ENCODE results near the gene MYO1A.

Gene MYO1A

GRCh38 chr12:56995930-56996496 is 53.9 kb downstream of the MYO1A start:
- Histone ChIP-seq H3K9me3 (no peaks in the 10 kb centered on the region), H3K27me3 (no peaks in the 10 kb centered on the region), H3K36me3 (peaks cover 0 to 67% (median 17%) of the 10 kb centered on the region in 3 donors), H3K27ac (no peak overlapping the region), H3K4me1 (peaks cover 0 to under 1% (median 0%) of the 10 kb centered on the region in 4 donors), H3K4me3 (no peak overlapping the region)
- TF ChIP-seq, protein P1, sequence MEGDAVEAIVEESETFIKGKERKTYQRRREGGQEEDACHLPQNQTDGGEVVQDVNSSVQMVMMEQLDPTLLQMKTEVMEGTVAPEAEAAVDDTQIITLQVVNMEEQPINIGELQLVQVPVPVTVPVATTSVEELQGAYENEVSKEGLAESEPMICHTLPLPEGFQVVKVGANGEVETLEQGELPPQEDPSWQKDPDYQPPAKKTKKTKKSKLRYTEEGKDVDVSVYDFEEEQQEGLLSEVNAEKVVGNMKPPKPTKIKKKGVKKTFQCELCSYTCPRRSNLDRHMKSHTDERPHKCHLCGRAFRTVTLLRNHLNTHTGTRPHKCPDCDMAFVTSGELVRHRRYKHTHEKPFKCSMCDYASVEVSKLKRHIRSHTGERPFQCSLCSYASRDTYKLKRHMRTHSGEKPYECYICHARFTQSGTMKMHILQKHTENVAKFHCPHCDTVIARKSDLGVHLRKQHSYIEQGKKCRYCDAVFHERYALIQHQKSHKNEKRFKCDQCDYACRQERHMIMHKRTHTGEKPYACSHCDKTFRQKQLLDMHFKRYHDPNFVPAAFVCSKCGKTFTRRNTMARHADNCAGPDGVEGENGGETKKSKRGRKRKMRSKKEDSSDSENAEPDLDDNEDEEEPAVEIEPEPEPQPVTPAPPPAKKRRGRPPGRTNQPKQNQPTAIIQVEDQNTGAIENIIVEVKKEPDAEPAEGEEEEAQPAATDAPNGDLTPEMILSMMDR (IDR thresholded peaks at IDR 0.05): no peak
- no peak for DNase-seq
- intact Hi-C loops (cut with DNase I; ENCODE audit: low total_unique reads): no loop called here

DNA sequence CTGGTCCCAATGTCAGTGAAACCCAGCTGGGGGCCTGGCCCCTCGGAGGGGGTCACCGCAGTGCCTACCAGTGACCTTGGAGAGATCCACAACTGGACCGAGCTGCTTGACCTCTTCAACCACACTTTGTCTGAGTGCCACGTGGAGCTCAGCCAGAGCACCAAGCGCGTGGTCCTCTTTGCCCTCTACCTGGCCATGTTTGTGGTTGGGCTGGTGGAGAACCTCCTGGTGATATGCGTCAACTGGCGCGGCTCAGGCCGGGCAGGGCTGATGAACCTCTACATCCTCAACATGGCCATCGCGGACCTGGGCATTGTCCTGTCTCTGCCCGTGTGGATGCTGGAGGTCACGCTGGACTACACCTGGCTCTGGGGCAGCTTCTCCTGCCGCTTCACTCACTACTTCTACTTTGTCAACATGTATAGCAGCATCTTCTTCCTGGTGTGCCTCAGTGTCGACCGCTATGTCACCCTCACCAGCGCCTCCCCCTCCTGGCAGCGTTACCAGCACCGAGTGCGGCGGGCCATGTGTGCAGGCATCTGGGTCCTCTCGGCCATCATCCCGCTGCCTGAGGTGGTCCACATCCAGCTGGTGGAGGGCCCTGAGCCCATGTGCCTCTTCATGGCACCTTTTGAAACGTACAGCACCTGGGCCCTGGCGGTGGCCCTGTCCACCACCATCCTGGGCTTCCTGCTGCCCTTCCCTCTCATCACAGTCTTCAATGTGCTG is 54.6 kb downstream of the MYO1A start:
- TF ChIP-seq, protein P1 (IDR thresholded peaks at IDR 0.05): no peak
- Histone ChIP-seq H3K4me1 (no peaks in the 10 kb centered on the region), H3K27me3 (no peaks in the 10 kb centered on the region), H3K4me3 (no peak overlapping the region), H3K9me3 (no peaks in the 10 kb centered on the region), H3K27ac (no peak overlapping the region), H3K36me3 (peaks cover 0 to 61% (median 17%) of the 10 kb centered on the region in 3 donors)
- intact Hi-C loops (cut with DNase I; ENCODE audit: low total_unique reads): no loop called here
- DNase-seq: no peak

GRCh38 chr12:56994231-56994746 is 55.6 kb downstream of the MYO1A start:
- no peak for DNase-seq
- Histone ChIP-seq H3K36me3 (peaks cover 0 to 50% (median 12%) of the 10 kb centered on the region in 3 donors), H3K4me1 (no peaks in the 10 kb centered on the region), H3K27ac (no peak overlapping the region), H3K4me3 (no peak overlapping the region), H3K9me3 (no peaks in the 10 kb centered on the region), H3K27me3 (no peaks in the 10 kb centered on the region)
- intact Hi-C loops (cut with DNase I; ENCODE audit: low total_unique reads): no loop called here
- TF ChIP-seq, protein P1 (IDR thresholded peaks at IDR 0.05): no peak

DNA sequence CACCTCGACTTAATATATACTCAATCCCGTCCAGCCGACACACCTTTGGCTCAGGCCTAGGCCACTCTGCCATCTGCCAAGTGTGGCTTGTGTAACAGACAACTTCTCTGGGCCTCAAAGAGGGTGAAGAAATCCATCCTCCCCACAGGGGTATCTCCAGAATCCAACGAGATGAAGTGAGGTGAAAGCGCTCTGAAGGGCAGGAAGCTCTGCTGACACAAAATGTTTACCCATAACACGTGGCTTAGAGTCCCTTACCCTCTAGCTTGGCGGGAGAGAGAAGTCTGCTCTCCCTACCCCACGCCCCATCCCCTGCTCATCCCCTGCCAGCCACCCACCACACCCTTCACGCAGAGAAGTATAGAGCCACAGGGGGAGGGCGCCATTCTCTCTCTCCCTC is 56.6 kb downstream of the MYO1A start:
- Histone ChIP-seq H3K27ac (no peak overlapping the region), H3K4me1 (no peaks in the 10 kb centered on the region), H3K36me3 (peaks cover 0 to 41% (median 12%) of the 10 kb centered on the region in 3 donors), H3K4me3 (no peak overlapping the region), H3K9me3 (no peaks in the 10 kb centered on the region), H3K27me3 (no peaks in the 10 kb centered on the region)
- no peak for DNase-seq
- TF ChIP-seq, protein P1 (IDR thresholded peaks at IDR 0.05): no peak
- intact Hi-C loops (cut with DNase I; ENCODE audit: low total_unique reads): no loop called here

DNA sequence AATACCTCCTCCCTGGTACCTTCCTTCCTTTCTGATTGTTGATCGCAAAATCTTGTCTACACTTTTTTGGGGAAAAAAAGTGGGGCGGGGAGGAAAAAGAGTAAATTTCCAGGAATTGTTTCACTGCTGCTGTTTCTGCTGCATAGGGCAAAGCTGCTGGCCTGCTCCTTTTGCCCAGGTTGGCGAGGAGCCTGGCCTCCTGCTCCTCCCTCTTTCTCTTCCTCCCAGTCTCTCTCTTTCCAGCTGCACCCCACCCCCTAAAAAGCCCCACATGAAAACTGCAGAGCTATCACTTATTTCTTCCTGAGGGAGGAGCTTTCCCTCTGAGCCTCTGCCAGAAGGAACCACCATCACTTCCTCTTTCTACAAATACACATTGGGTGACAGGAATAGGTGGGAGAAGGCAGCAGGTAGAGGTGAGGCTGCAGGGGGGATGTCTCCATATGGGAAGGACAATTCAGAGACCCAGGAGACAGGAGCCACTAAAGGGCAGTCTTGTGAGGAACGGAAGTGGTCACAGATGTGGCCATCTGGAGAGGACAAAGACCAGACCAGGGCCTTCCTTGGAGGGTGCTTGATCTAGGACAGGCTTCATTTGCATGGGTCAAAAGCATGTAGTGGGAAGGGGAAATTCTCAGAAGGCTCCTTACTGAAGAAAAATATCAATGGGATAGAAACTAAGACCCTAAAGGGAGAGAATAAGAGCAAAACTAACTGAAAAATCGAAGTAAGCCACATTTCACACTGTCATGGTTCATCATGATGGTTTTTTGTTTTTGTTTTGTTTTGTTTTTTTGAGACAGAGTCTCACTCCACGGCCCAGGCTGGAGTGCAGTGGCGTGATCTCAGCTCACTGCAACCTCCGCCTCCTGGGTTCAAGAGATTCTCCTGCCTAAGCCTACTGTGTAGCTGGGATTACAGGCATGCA is 58.3 kb downstream of the MYO1A start:
- intact Hi-C loops (cut with DNase I; ENCODE audit: low total_unique reads): no loop called here
- H3K27ac ChIP-seq: no peak overlapping the region
- DNase-seq: peak in 1 of 2 donors; percentile 73
- TF ChIP-seq, protein P1 (IDR thresholded peaks at IDR 0.05): no peak
- peaks cover 0 to 23% (median 12%) of the 10 kb centered on the region in 3 donors for H3K36me3 ChIP-seq
- H3K4me1 ChIP-seq: peaks cover 0 to 7% (median 5%) of the 10 kb centered on the region in 4 donors
- H3K27me3 ChIP-seq: no peaks in the 10 kb centered on the region
- no peak overlapping the region for H3K4me3 ChIP-seq
- H3K9me3 ChIP-seq: no peaks in the 10 kb centered on the region

Measured in tibial artery (tissue), 4 donors.